ENCODE results near the gene RNF148. TPM values are rescaled to one million over a fixed set of nuclear protein-coding genes. Genes with fewer than 3 reads are reported as not detected.
A peak's percentile ranks its signal among the peaks of the same experiment; 100 is the strongest.

The RNF148 gene
- 0.54 TPM in 1 of 2 replicates, not detected in the other for total RNA-seq (2014; rRNA removed; shearing (Covaris generic))

- peak; percentile 23 for DNase-seq (ENCODE audit: low read depth)
These were observed at the start of gene RNF148 for GRCh38 chr7:122702872-122703510. RNF148 (minus strand) TSS chr7:122702922; CDS start chr7:122702750, 172 bp downstream.

- DNase-seq (ENCODE audit: low read depth), result no peak
These were observed 47.7 kb upstream of the RNF148 start for GRCh38 chr7:122750389-122750788.

GRCh38 chr7:122748195-122748594 lies 45.5 kb upstream of the RNF148 start:
- no peak for DNase-seq (ENCODE audit: low read depth)

- DNase-seq (ENCODE audit: low read depth), result no peak
These were observed 44.2 kb upstream of the RNF148 start for GRCh38 chr7:122746948-122747347.

GRCh38 chr7:122743211-122743610 lies 40.5 kb upstream of the RNF148 start:
- no peak for DNase-seq (ENCODE audit: low read depth)

- DNase-seq (ENCODE audit: low read depth), result no peak
These were observed 36.2 kb upstream of the RNF148 start for GRCh38 chr7:122738947-122739346.

GRCh38 chr7:122736183-122736582 lies 33.5 kb upstream of the RNF148 start:
- no peak for DNase-seq (ENCODE audit: low read depth)

- no peak for DNase-seq (ENCODE audit: low read depth)
These were observed 25.0 kb upstream of the RNF148 start for GRCh38 chr7:122727759-122728158.

GRCh38 chr7:122727354-122727753 lies 24.6 kb upstream of the RNF148 start:
- DNase-seq (ENCODE audit: low read depth), result no peak

GRCh38 chr7:122726881-122727280 lies 24.2 kb upstream of the RNF148 start:
- DNase-seq (ENCODE audit: low read depth), result no peak

GRCh38 chr7:122724366-122724765 lies 21.6 kb upstream of the RNF148 start:
- DNase-seq (ENCODE audit: low read depth), result no peak

GRCh38 chr7:122719010-122719578 lies 16.4 kb upstream of the RNF148 start:
- DNase-seq (ENCODE audit: low read depth), result no peak

- no peak for DNase-seq (ENCODE audit: low read depth)
These were observed 14.8 kb upstream of the RNF148 start for GRCh38 chr7:122717356-122718089.

GRCh38 chr7:122715183-122715582 lies 12.5 kb upstream of the RNF148 start:
- no peak for DNase-seq (ENCODE audit: low read depth)

GRCh38 chr7:122710916-122711315 lies 8.2 kb upstream of the RNF148 start:
- no peak for DNase-seq (ENCODE audit: low read depth)

- DNase-seq (ENCODE audit: low read depth), result no peak
These were observed 7.4 kb upstream of the RNF148 start for GRCh38 chr7:122709930-122710646.

GRCh38 chr7:122706836-122707235 lies 4.1 kb upstream of the RNF148 start:
- no peak for DNase-seq (ENCODE audit: low read depth)

- no peak for DNase-seq (ENCODE audit: low read depth)
These were observed 3.7 kb downstream of the RNF148 start, which contains the start of gene RNF133 for GRCh38 chr7:122699017-122699416. RNF133 (minus strand) TSS chr7:122699117; CDS start chr7:122698918, 199 bp downstream.

GRCh38 chr7:122695816-122696215 lies 6.9 kb downstream of the RNF148 start:
- no peak for DNase-seq (ENCODE audit: low read depth)

- DNase-seq (ENCODE audit: low read depth), result no peak
These were observed 8.0 kb downstream of the RNF148 start for GRCh38 chr7:122694697-122695096.

- no peak for DNase-seq (ENCODE audit: low read depth)
These were observed 9.9 kb downstream of the RNF148 start for GRCh38 chr7:122692769-122693309.
